Transverse colon (tissue), 4 donors: ENCODE data around the gene DESI1. TPM values are rescaled to one million over a fixed set of nuclear protein-coding genes. Genes with fewer than 3 reads are reported as not detected.

Experiments
- DNase-seq: peaks from one replicate; pipeline ENCODE4 v3.0.0-alpha.2; 2019
- H3K27ac ChIP-seq, 4 donors: fragments of 200-600 bp; sonication (generic); 2 replicates each; pipeline ENCODE4 v1.5.1; 2016 to 2018; ENCODE audit warnings: inconsistent platforms in 4 of 4
- H3K27me3 ChIP-seq: fragments of 200-600 bp; sonication (generic); 2 replicates; pipeline ENCODE4 v1.5.1; 2017; ENCODE audit warnings: inconsistent platforms
- H3K36me3 ChIP-seq, 4 donors: fragments of 200-600 bp; sonication (generic); 2 replicates each; pipeline ENCODE4 v1.5.1; 2017 to 2019; ENCODE audit warnings: inconsistent platforms in 4 of 4
- H3K4me1 ChIP-seq, 4 donors: fragments of 200-600 bp; sonication (generic); 2 replicates each; pipeline ENCODE4 v1.5.1; 2017 to 2020; ENCODE audit warnings: inconsistent platforms in 4 of 4
- H3K4me3 ChIP-seq, 4 donors: fragments of 200-600 bp; sonication (generic); 1 replicate in 1 of 4; 2 replicates in 3 of 4; pipeline versions ENCODE4 v1.5.1 to v1.6.1; 2017 to 2019; ENCODE audit warnings: inconsistent platforms in 4 of 4
- H3K9me3 ChIP-seq, 2 donors: fragments of 200-600 bp; sonication (generic); 2 replicates each; pipeline ENCODE4 v1.5.1; 2017 to 2019; ENCODE audit warnings: inconsistent platforms in 2 of 2
- CTCF ChIP-seq, 5 experiments: fragments of 200-600 bp in 3 of 5; fragments of 450-650 bp in 2 of 5; sonication (generic) in 3 of 5; IDR thresholded peaks; 1 replicate in 2 of 5; 2 replicates in 3 of 5; pipeline ENCODE4 v1.5.1; 2016 to 2017; ENCODE audit warnings: antibody characterized with exemption in 5 of 5, inconsistent platforms in 3 of 5, mild to moderate bottlenecking in 2 of 5, moderate library complexity in 1 of 5
- EP300 ChIP-seq: sonication (generic); formaldehyde crosslinking; IDR thresholded peaks from one replicate; pipeline ENCODE4 v1.6.1; 2017; ENCODE audit warnings: antibody characterized with exemption, low read depth
- POLR2A ChIP-seq: fragments of 450-650 bp; IDR thresholded peaks from one replicate; pipeline ENCODE4 v1.6.1; 2016; ENCODE audit warnings: antibody characterized with exemption, mild to moderate bottlenecking, moderate library complexity
- POLR2AphosphoS5 ChIP-seq, 3 donors: sonication (generic); formaldehyde crosslinking; IDR thresholded peaks; one replicate each; pipeline ENCODE4 v1.6.1; 2016; ENCODE audit warnings: antibody characterized with exemption in 3 of 3
- WGBS, 2 donors: methylation state at CpG; one replicate each; pipeline ENCODE4 v1.1.5; 2018; ENCODE audit warnings: low coverage in 1 of 2; 5-methylcytosine and 5-hydroxymethylcytosine counted together
- in situ Hi-C, 4 donors: fragments of 200-750 bp; cut with MboI; loops; one replicate each; pipeline versions ENCODE4 v1.15.0 to v1.15.1; 2017; ENCODE audit warnings: low sequenced_read_pairs in 3 of 4, low pct_ligation_motif_present in 1 of 4, low pct_unique_long_range_greater_than_20kb in 1 of 4
- intact Hi-C: fragments of 100-400 bp; cut with DNase I; formaldehyde crosslinking; loops from one replicate; pipeline ENCODE4 v1.15.1; 2023; ENCODE audit warnings: low total_unique reads
- small RNA-seq, 4 donors: library from RNA; depleted of rRNA; stranded (forward); fragments of <200 nt; gene quantifications; one replicate each; pipeline ENCODE3, GENCODE V24; 2016
- total RNA-seq, 4 donors: library from RNA; depleted of rRNA; stranded (reverse); fragments of >200 nt; gene quantifications; one replicate each; pipeline ENCODE4 v1.1.0, GENCODE V29; 2016

Gene DESI1
- total RNA-seq, 4 donors from 2014 or later = 13.5 to 27.6 (median 16.8) TPM

GRCh38 chr22:41550952-41551491, 69.8 kb downstream of the DESI1 start:
- no peaks in the 10 kb centered on the region for H3K4me1 ChIP-seq
- in situ Hi-C loops (no loop called here), intact Hi-C loops (no loop called here)
- H3K27me3 ChIP-seq = no peaks in the 10 kb centered on the region
- TF ChIP-seq EP300 (no peak), POLR2A (no peak), POLR2AphosphoS5 (IDR thresholded peaks at IDR 0.05) (no peak), CTCF (IDR thresholded peaks at IDR 0.05) (no peak)
- no peak for DNase-seq
- no peak overlapping the region for H3K27ac ChIP-seq
- 77 to 78% methylated on average over 7 to 12 of the region's 12 CpGs for WGBS, 2 donors
- no peaks in the 10 kb centered on the region for H3K36me3 ChIP-seq
- H3K4me3 ChIP-seq = no peak overlapping the region
- H3K9me3 ChIP-seq = no peaks in the 10 kb centered on the region

- Histone ChIP-seq H3K4me1 (peaks cover 0 to 8% (median 7%) of the 10 kb centered on the region in 4 donors), H3K36me3 (no peaks in the 10 kb centered on the region), H3K4me3 (no peak overlapping the region), H3K27me3 (no peaks in the 10 kb centered on the region), H3K9me3 (no peaks in the 10 kb centered on the region), H3K27ac (no peak overlapping the region)
- 88% methylated on average over 5 of the region's 5 CpGs; no CpG with 5 or more reads in 1 of the 2 donors for WGBS, 2 donors
- TF ChIP-seq CTCF (IDR thresholded peaks at IDR 0.05) (no peak), EP300 (no peak), POLR2A (no peak), POLR2AphosphoS5 (IDR thresholded peaks at IDR 0.05) (no peak)
- in situ Hi-C loops (no loop called here), intact Hi-C loops (loop anchor here (5.0 kb wide), 1 partner anchor 1728 kb away; no protein-coding TSS in a partner anchor)
- no peak for DNase-seq
Measured at GRCh38 chr22:41548830-41549211, 72.0 kb downstream of the DESI1 start.

Small RNA genes within 50 kb of the gene (small RNA-seq; reads per million reads assigned to genes)
- gene RF00019 = 0 reads per million in 4 donors

Other genes with a start within 250 kb of the DESI1 start
- 10 to 100 TPM; 22.9 to 47.9 (median 34.0) TPM for gene TEF, start 239.1 kb downstream of the DESI1 start, total RNA-seq
- 10 to 100 TPM; 22.7 to 64.0 (median 49.7) TPM for gene TOB2, start 174.2 kb downstream of the DESI1 start, total RNA-seq
- 10 to 100 TPM in 3 of 4 donors, 1 to 10 TPM in 1; 3.0 to 33.9 (median 25.0) TPM for gene PHF5A, start 152.4 kb downstream of the DESI1 start, total RNA-seq
- 100 to 1,000 TPM; 164 to 351 (median 255) TPM for gene ACO2, start 151.9 kb downstream of the DESI1 start, total RNA-seq
- 1 to 10 TPM; 5.6 to 8.4 (median 7.0) TPM for gene POLR3H, start 76.6 kb downstream of the DESI1 start, total RNA-seq
- 1 to 10 TPM; 1.2 to 7.1 (median 2.8) TPM for gene CSDC2, start 60.0 kb downstream of the DESI1 start, total RNA-seq
- gene PMM1, start 31.2 kb downstream of the DESI1 start, total RNA-seq = 100 to 1,000 TPM; 104 to 262 (median 128) TPM
- gene XRCC6, start 252 bp upstream of the DESI1 start, total RNA-seq = 100 to 1,000 TPM in 3 of 4 donors, 10 to 100 TPM in 1; 56.5 to 145 (median 126) TPM
- 10 to 100 TPM; 32.9 to 89.4 (median 58.9) TPM for gene SNU13, start 67.8 kb upstream of the DESI1 start, total RNA-seq
- gene MEI1, start 78.5 kb upstream of the DESI1 start, total RNA-seq = 10 to 100 TPM in 1 of 4 donors, 1 to 10 TPM in 1, not detected in 2; 1.1 to 20.5 TPM
- gene CCDC134, start 179.6 kb upstream of the DESI1 start, total RNA-seq = 1 to 10 TPM in 2 of 4 donors, not detected in 2; 5.9 to 9.8 TPM
- 100 to 1,000 TPM; 156 to 252 (median 166) TPM for gene SREBF2, start 212.1 kb upstream of the DESI1 start, total RNA-seq